22Rv1 (cell line): ENCODE measurements around the gene SERPINA12.

Source experiments
- ZFX ChIP-seq: fragments of 450-650 bp; IDR thresholded peaks from 2 replicates; pipeline ENCODE4 v1.6.1; 2017; ENCODE audit warnings: antibody characterized with exemption, borderline replicate concordance
- TF ChIP-seq, protein P1 (sequence below): fragments of 450-650 bp; IDR thresholded peaks from 2 replicates; pipeline ENCODE4 v1.5.1; 2017; ENCODE audit warnings: mild to moderate bottlenecking

DNA sequence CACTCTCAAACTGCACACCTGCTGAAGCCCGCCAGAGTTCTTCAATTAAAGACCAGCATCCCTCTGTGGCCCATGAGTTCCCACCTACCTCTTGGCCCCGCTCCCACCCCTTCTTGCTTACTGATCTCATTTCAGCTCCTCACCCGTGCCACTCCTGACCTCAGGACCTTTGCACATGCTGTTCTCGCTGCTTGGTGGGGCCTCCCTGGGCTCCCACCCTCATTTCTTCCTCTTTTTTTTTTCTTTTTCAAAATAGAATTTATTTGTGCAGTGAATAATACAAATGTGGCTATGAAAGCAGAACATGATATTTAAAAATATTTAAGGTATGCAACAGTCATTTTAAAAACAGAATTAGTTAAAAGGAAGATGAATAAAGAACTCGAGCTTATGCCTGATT, 24.8 kb downstream of the SERPINA12 start:
- TF ChIP-seq, protein P1, sequence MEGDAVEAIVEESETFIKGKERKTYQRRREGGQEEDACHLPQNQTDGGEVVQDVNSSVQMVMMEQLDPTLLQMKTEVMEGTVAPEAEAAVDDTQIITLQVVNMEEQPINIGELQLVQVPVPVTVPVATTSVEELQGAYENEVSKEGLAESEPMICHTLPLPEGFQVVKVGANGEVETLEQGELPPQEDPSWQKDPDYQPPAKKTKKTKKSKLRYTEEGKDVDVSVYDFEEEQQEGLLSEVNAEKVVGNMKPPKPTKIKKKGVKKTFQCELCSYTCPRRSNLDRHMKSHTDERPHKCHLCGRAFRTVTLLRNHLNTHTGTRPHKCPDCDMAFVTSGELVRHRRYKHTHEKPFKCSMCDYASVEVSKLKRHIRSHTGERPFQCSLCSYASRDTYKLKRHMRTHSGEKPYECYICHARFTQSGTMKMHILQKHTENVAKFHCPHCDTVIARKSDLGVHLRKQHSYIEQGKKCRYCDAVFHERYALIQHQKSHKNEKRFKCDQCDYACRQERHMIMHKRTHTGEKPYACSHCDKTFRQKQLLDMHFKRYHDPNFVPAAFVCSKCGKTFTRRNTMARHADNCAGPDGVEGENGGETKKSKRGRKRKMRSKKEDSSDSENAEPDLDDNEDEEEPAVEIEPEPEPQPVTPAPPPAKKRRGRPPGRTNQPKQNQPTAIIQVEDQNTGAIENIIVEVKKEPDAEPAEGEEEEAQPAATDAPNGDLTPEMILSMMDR: no peak
- no peak for TF ChIP-seq ZFX
